GM12878 (cell line): Measurements from ENCODE around the gene RPRD1B. TPM values are rescaled to one million over a fixed set of nuclear protein-coding genes. Genes with fewer than 3 reads are reported as not detected.
A peak's percentile ranks its signal among the peaks of the same experiment; 100 is the strongest.

ENCODE experiments used
- ATAC-seq: fragments of 200-7000 bp; cut with Tn5 transposase; 3 replicates; pipeline ENCODE4 v1.9.1; 2020; ENCODE audit warnings: mild to moderate bottlenecking, moderate library complexity
- BruUV-seq: library from RNA; stranded (reverse); fragments of 400-500 nt; replicated peaks from 2 replicates; lab custom pipeline; 2021; lab: Mats Ljungman, UMichigan
- CTCF ChIA-PET: fragments of 300-600 bp; sonication (Branson Sonifier 250); formaldehyde crosslinking; extraction: SDS; loops from one replicate; lab custom pipeline; 2021; ENCODE audit warnings: inconsistent platforms; lab: Yijun Ruan, JAX
- POLR2A ChIA-PET: fragments of 350-600 bp; formaldehyde crosslinking; extraction: SDS; loops from one replicate; lab custom pipeline; 2021; ENCODE audit warnings: inconsistent platforms; lab: Charles Lee
- RAD21 ChIA-PET: fragments of 300-600 bp; sonication (Branson Sonifier 250); formaldehyde crosslinking; loops from one replicate; lab custom pipeline; 2023; ENCODE audit warnings: antibody characterized with exemption; ENCODE audit not compliant: unreplicated experiment; lab: Charles Lee
- SMC1A ChIA-PET: fragments of 300-600 bp; sonication (Branson Sonifier 250); formaldehyde crosslinking; loops from one replicate; lab custom pipeline; 2023; ENCODE audit not compliant: unreplicated experiment, uncharacterized antibody; lab: Charles Lee
- DNase-seq: peaks from one replicate; pipeline ENCODE4 v3.0.0-alpha.2; 2011; ENCODE audit warnings: low read depth, low spot score
- FAIRE-seq: peaks from 3 replicates; lab custom pipeline; 2011; peaks lifted over from hg19 to GRCh38; lab: Jason Lieb, UNC
- H2AFZ ChIP-seq: 2 replicates; pipeline ENCODE4 v1.6.0; 2011; ENCODE audit warnings: low read depth, low read length, control low read depth; ENCODE audit not compliant: control insufficient read depth
- H3K27ac ChIP-seq: 2 replicates; pipeline ENCODE4 v1.5.1; 2011; ENCODE audit warnings: control low read depth; ENCODE audit not compliant: control insufficient read depth, insufficient read depth
- H3K27me3 ChIP-seq, 2 experiments: replicated peaks in 1 of 2; 2 replicates each; pipeline versions ENCODE4 v1.6.0 to v1.6.1; 2011; ENCODE audit warnings: low read length in 1 of 2; ENCODE audit not compliant: control insufficient read depth in 2 of 2, insufficient read depth in 2 of 2
- H3K36me3 ChIP-seq, 2 experiments: 2 replicates each; pipeline ENCODE4 v1.5.1; 2011; ENCODE audit warnings: low read length in 1 of 2; ENCODE audit not compliant: control insufficient read depth in 2 of 2, insufficient read depth in 2 of 2
- H3K4me1 ChIP-seq: 2 replicates; pipeline ENCODE4 v1.6.1; 2011; ENCODE audit warnings: mild to moderate bottlenecking, low read length, moderate library complexity, mixed read lengths; ENCODE audit not compliant: control insufficient read depth, insufficient read depth
- H3K4me2 ChIP-seq: 2 replicates; pipeline ENCODE4 v1.6.0; 2011; ENCODE audit warnings: control low read depth; ENCODE audit not compliant: control insufficient read depth, insufficient read depth
- H3K4me3 ChIP-seq: fragments of 200-600 bp; sonication (generic); 2 replicates; pipeline ENCODE4 v1.5.1; 2016
- H3K79me2 ChIP-seq: 2 replicates; pipeline ENCODE4 v1.6.0; 2011; ENCODE audit warnings: low read length; ENCODE audit not compliant: control insufficient read depth, insufficient read depth
- H3K9ac ChIP-seq: 2 replicates; pipeline ENCODE4 v1.8.0; 2011; ENCODE audit warnings: low read length, control low read depth, mixed read lengths; ENCODE audit not compliant: control insufficient read depth, insufficient read depth
- H3K9me3 ChIP-seq: replicated peaks from 3 replicates; pipeline ENCODE4 v1.5.1; 2011; ENCODE audit warnings: mild to moderate bottlenecking, low read length; ENCODE audit not compliant: control insufficient read depth, insufficient read depth
- H4K20me1 ChIP-seq: 2 replicates; pipeline ENCODE4 v1.6.0; 2011; ENCODE audit not compliant: control insufficient read depth, insufficient read depth
- ATF2 ChIP-seq: IDR thresholded peaks from 2 replicates; pipeline ENCODE4 v1.6.1; 2012; ENCODE audit warnings: low read length, inconsistent platforms
- BCL11A ChIP-seq: IDR thresholded peaks from 2 replicates; pipeline ENCODE4 v1.6.1; 2011; ENCODE audit warnings: low read depth, low read length
- CTCF ChIP-seq, 3 experiments: IDR thresholded peaks in 2 of 3; conservative IDR thresholded peaks in 1 of 3; 2 replicates each; pipeline ENCODE4 v1.5.1; 2011; ENCODE audit warnings: low read depth in 3 of 3, low read length in 3 of 3, mild to moderate bottlenecking in 3 of 3, control low read depth in 2 of 3, moderate library complexity in 2 of 3, inconsistent platforms in 1 of 3, mixed read lengths in 1 of 3; ENCODE audit not compliant: control insufficient read depth in 2 of 3, insufficient read depth in 1 of 3; ENCODE audit errors: extremely low read depth in 1 of 3
- IRF4 ChIP-seq: IDR thresholded peaks from 2 replicates; pipeline ENCODE4 v1.6.1; 2011; ENCODE audit warnings: low read depth, low read length
- PAX5 ChIP-seq: IDR thresholded peaks from 2 replicates; pipeline ENCODE4 v1.6.1; 2011; ENCODE audit warnings: low read depth, low read length, borderline replicate concordance
- SMC3 ChIP-seq: IDR thresholded peaks from 2 replicates; pipeline ENCODE4 v1.6.1; 2011; ENCODE audit warnings: low read length, improper control_type of control experiment, borderline replicate concordance
- WGBS: methylation state at CpG from one replicate; pipeline ENCODE4 v1.1.6; 2016; ENCODE audit warnings: low lambda C conversion rate; ENCODE audit not compliant: insufficient replicate concordance, insufficient coverage; ENCODE audit errors: missing lambda C conversion rate; 5-methylcytosine and 5-hydroxymethylcytosine counted together
- in situ Hi-C: fragments of 300-500 bp; cut with MboI; formaldehyde crosslinking; loops from 9 replicates; pipeline ENCODE4 v1.14.3; 2018; ENCODE audit warnings: mixed read lengths
- intact Hi-C: fragments of 100-400 bp; cut with micrococcal nuclease; formaldehyde crosslinking; loops from one replicate; pipeline ENCODE4 v1.14.2; 2022; ENCODE audit not compliant: unreplicated experiment
- polyA plus RNA-seq, 11 experiments: library from polyadenylated mRNA; depleted of rRNA in 4 of 11; unstranded in 6 of 11; stranded (reverse) in 5 of 11; fragments of >200 nt; fragmentation: Nextera tagmentation in 4 of 11; fragmentation: Illumina TruSeq in 1 of 11; extraction: Ambion mirVana in 4 of 11; extraction: Trizol in 1 of 11; gene quantifications; 1 replicate in 1 of 11; 2 replicates in 10 of 11; pipeline versions ENCODE4 v1.2.1 to v1.2.3, GENCODE V29; 2011 to 2016; ENCODE audit warnings: inconsistent platforms in 2 of 11, missing spikeins in 2 of 11, low read depth in 1 of 11
- total RNA-seq, 4 experiments: library from RNA; depleted of rRNA in 3 of 4; stranded (reverse); fragments of >200 nt in 3 of 4; fragmentation: Illumina TruSeq in 1 of 4; extraction: Trizol in 1 of 4; gene quantifications; 2 replicates each; pipeline versions ENCODE4 v1.2.1 to v1.2.3, GENCODE V29; 2013 to 2021

The RPRD1B gene
- total and polyA plus RNA-seq, 10 of the 15 experiments (the other 5 are each of a cell fraction or from before 2014, with no cell fraction given): 5.2 to 40.2 (median 30.0) TPM

GRCh38 chr20:38114353-38114791, 80.8 kb downstream of the RPRD1B start:
- Histone ChIP-seq H3K4me3 (no peak overlapping the region), H3K27me3 (no peaks in the 10 kb centered on the region), H3K4me2 (no peak overlapping the region), H4K20me1 (no peaks in the 10 kb centered on the region), H2AFZ (no peak overlapping the region), H3K79me2 (no peaks in the 10 kb centered on the region), H3K9ac (no peak overlapping the region), H3K36me3 (no peaks in the 10 kb centered on the region), H3K9me3 (no peaks in the 10 kb centered on the region), H3K4me1 (0 out of 2 replicates have a peak, but pooled peaks cover 3% of the 10 kb centered on the region), H3K27ac (no peak overlapping the region)
- no peak for FAIRE-seq
- no peak for TF ChIP-seq BCL11A
- RAD21 ChIA-PET: interaction anchor here (0.8 to 6.9 kb wide), 12 partner anchors 9 to 420 kb away, joined by 3 to 88 read pairs (median 4); partner anchors contain the start of genes CTNNBL1 and TGM2
- CTCF ChIA-PET: interaction anchor here (0.6 to 8.4 kb wide), 19 partner anchors 9 to 111 kb away, joined by 3 to 131 read pairs (median 8); partner anchors contain the start of gene TGM2
- in situ Hi-C loops: no loop called here
- no peak for DNase-seq
- no peak for ATAC-seq
- SMC1A ChIA-PET: interaction anchor here (0.8 to 7.0 kb wide), 14 partner anchors 9 to 106 kb away, joined by 3 to 105 read pairs (median 8); no protein-coding TSS in a partner anchor
- POLR2A ChIA-PET: interaction anchor here (0.5 to 2.3 kb wide), 2 partner anchors 41 to 902 kb away, joined by 3 to 7 read pairs; no protein-coding TSS in a partner anchor
- BruUV-seq: no TSS peak
- 98% methylated on average over 4 of the region's 4 CpGs for WGBS
- intact Hi-C loops: no loop called here

GRCh38 chr20:38115205-38115604, 81.7 kb downstream of the RPRD1B start:
- Histone ChIP-seq H3K4me1 (0 out of 2 replicates have a peak, but pooled peaks cover 3% of the 10 kb centered on the region), H3K4me3 (no peak overlapping the region), H4K20me1 (no peaks in the 10 kb centered on the region), H3K27me3 (no peaks in the 10 kb centered on the region), H3K9me3 (no peaks in the 10 kb centered on the region), H3K27ac (no peak overlapping the region), H3K9ac (no peak overlapping the region), H3K79me2 (no peaks in the 10 kb centered on the region), H3K36me3 (no peaks in the 10 kb centered on the region), H3K4me2 (no peak overlapping the region), H2AFZ (no peak overlapping the region)
- RAD21 ChIA-PET: interaction anchor here (1.4 to 6.9 kb wide), 7 partner anchors 8 to 106 kb away, joined by 4 to 88 read pairs (median 12); no protein-coding TSS in a partner anchor
- in situ Hi-C loops: no loop called here
- FAIRE-seq: no peak
- CTCF ChIA-PET: interaction anchor here (0.7 to 8.4 kb wide), 14 partner anchors 8 to 106 kb away, joined by 3 to 131 read pairs (median 18); partner anchors contain the start of gene TGM2
- intact Hi-C loops: no loop called here
- 0 out of 3 replicates have a peak, but pooled peaks have one; percentile 37 for ATAC-seq
- TF ChIP-seq CTCF (IDR thresholded peaks at IDR 0.05 in 2 of 3, conservative IDR thresholded peaks at IDR 0.05 in 1 of 3; ENCODE audit: control insufficient read depth in 2 of 3, extremely low read depth in 1 of 3, insufficient read depth in 1 of 3, low read depth in 3 of 3, low read length in 3 of 3) (peak in 2 of 3 experiments; percentile 24 to 51; a peak in 4 of 6 replicates), SMC3 (peak; percentile 52; the same call in 1 of the 2 replicates), PAX5 (peak; percentile 54; the same call in 1 of the 2 replicates), ATF2 (no peak), IRF4 (no peak)
- POLR2A ChIA-PET: interaction anchor here (2.3 kb wide), 1 partner anchor 42 kb away, joined by 7 read pairs; no protein-coding TSS in a partner anchor
- no peak for DNase-seq
- no TSS peak for BruUV-seq
- SMC1A ChIA-PET: interaction anchor here (0.8 to 7.0 kb wide), 8 partner anchors 8 to 57 kb away, joined by 3 to 105 read pairs (median 12); no protein-coding TSS in a partner anchor
- 85% methylated on average over 1 of the region's 1 CpG for WGBS
